Measurements from ENCODE around the gene EML5. TPM values are rescaled to one million over a fixed set of nuclear protein-coding genes. Genes with fewer than 3 reads are reported as not detected.

Gene EML5
- total RNA-seq, 1 donor from 2014 or later: 0.82 TPM

GRCh38 chr14:88746052-88746451, 46.7 kb downstream of the EML5 start:
- DNase-seq: no peak
- Mint-ChIP-seq H3K27ac (no peak overlapping the region), H3K4me1 (no peaks in the 10 kb centered on the region), H3K9me3 (no peaks in the 10 kb centered on the region), H3K36me3 (ENCODE audit: low read depth) (no peaks in the 10 kb centered on the region), H3K27me3 (no peaks in the 10 kb centered on the region), H3K4me3 (no peak overlapping the region)
- intact Hi-C loops (cut with micrococcal nuclease): no loop called here

GRCh38 chr14:88737245-88737644, 55.5 kb downstream of the EML5 start:
- DNase-seq: no peak
- Mint-ChIP-seq H3K27me3 (no peaks in the 10 kb centered on the region), H3K4me1 (no peaks in the 10 kb centered on the region), H3K4me3 (no peak overlapping the region), H3K27ac (no peak overlapping the region), H3K36me3 (ENCODE audit: low read depth) (no peaks in the 10 kb centered on the region), H3K9me3 (no peaks in the 10 kb centered on the region)
- intact Hi-C loops (cut with micrococcal nuclease): no loop called here

- no peak overlapping the region for H3K4me3 Mint-ChIP-seq
- no peak overlapping the region for H3K27ac Mint-ChIP-seq
- intact Hi-C loops (cut with micrococcal nuclease): no loop called here
- H3K27me3 Mint-ChIP-seq: no peaks in the 10 kb centered on the region
- no peaks in the 10 kb centered on the region for H3K36me3 Mint-ChIP-seq (ENCODE audit: low read depth)
- no peaks in the 10 kb centered on the region for H3K4me1 Mint-ChIP-seq
- no peak for DNase-seq
- no peaks in the 10 kb centered on the region for H3K9me3 Mint-ChIP-seq
Observed at GRCh38 chr14:88733121-88733520, 59.6 kb downstream of the EML5 start.

- H3K4me1 Mint-ChIP-seq: no peaks in the 10 kb centered on the region
- H3K4me3 Mint-ChIP-seq: no peak overlapping the region
- H3K9me3 Mint-ChIP-seq: no peaks in the 10 kb centered on the region
- no peaks in the 10 kb centered on the region for H3K36me3 Mint-ChIP-seq (ENCODE audit: low read depth)
- no peak overlapping the region for H3K27ac Mint-ChIP-seq
- no peak for DNase-seq
- intact Hi-C loops (cut with micrococcal nuclease): no loop called here
- H3K27me3 Mint-ChIP-seq: no peaks in the 10 kb centered on the region
Observed at GRCh38 chr14:88729159-88729558, 63.6 kb downstream of the EML5 start.

GRCh38 chr14:88727057-88727456, 65.7 kb downstream of the EML5 start:
- intact Hi-C loops (cut with micrococcal nuclease): no loop called here
- no peaks in the 10 kb centered on the region for H3K4me1 Mint-ChIP-seq
- H3K27ac Mint-ChIP-seq: no peak overlapping the region
- no peaks in the 10 kb centered on the region for H3K27me3 Mint-ChIP-seq
- no peak overlapping the region for H3K4me3 Mint-ChIP-seq
- H3K36me3 Mint-ChIP-seq (ENCODE audit: low read depth): no peaks in the 10 kb centered on the region
- H3K9me3 Mint-ChIP-seq: no peaks in the 10 kb centered on the region
- DNase-seq: no peak

GRCh38 chr14:88710709-88711108, 82.0 kb downstream of the EML5 start:
- no peak overlapping the region for H3K4me3 Mint-ChIP-seq
- intact Hi-C loops (cut with micrococcal nuclease): no loop called here
- DNase-seq: no peak
- H3K36me3 Mint-ChIP-seq (ENCODE audit: low read depth): no peaks in the 10 kb centered on the region
- H3K27me3 Mint-ChIP-seq: no peaks in the 10 kb centered on the region
- H3K9me3 Mint-ChIP-seq: no peaks in the 10 kb centered on the region
- no peak overlapping the region for H3K27ac Mint-ChIP-seq
- no peaks in the 10 kb centered on the region for H3K4me1 Mint-ChIP-seq

GRCh38 chr14:88707088-88707487, 85.7 kb downstream of the EML5 start:
- no peaks in the 10 kb centered on the region for H3K36me3 Mint-ChIP-seq (ENCODE audit: low read depth)

GRCh38 chr14:88706425-88706824, 86.3 kb downstream of the EML5 start:
- no peaks in the 10 kb centered on the region for H3K4me1 Mint-ChIP-seq

More at GRCh38 chr14:88707088-88707487, 85.7 kb downstream of the EML5 start:
- Mint-ChIP-seq H3K4me3 (no peak overlapping the region), H3K27ac (no peak overlapping the region), H3K27me3 (no peaks in the 10 kb centered on the region), H3K4me1 (no peaks in the 10 kb centered on the region), H3K9me3 (no peaks in the 10 kb centered on the region)
- no peak for DNase-seq
- intact Hi-C loops (cut with micrococcal nuclease): no loop called here

GRCh38 chr14:88698651-88699050, 94.1 kb downstream of the EML5 start:
- no peak for DNase-seq
- intact Hi-C loops (cut with micrococcal nuclease): no loop called here
- H3K36me3 Mint-ChIP-seq (ENCODE audit: low read depth): no peaks in the 10 kb centered on the region

More at GRCh38 chr14:88706425-88706824, 86.3 kb downstream of the EML5 start:
- Mint-ChIP-seq H3K27me3 (no peaks in the 10 kb centered on the region), H3K4me3 (no peak overlapping the region), H3K9me3 (no peaks in the 10 kb centered on the region), H3K36me3 (ENCODE audit: low read depth) (no peaks in the 10 kb centered on the region), H3K27ac (no peak overlapping the region)
- intact Hi-C loops (cut with micrococcal nuclease): no loop called here
- DNase-seq: no peak

GRCh38 chr14:88695870-88696269, 96.9 kb downstream of the EML5 start:
- Mint-ChIP-seq H3K36me3 (ENCODE audit: low read depth) (no peaks in the 10 kb centered on the region), H3K27ac (no peak overlapping the region), H3K27me3 (no peaks in the 10 kb centered on the region), H3K4me1 (no peaks in the 10 kb centered on the region), H3K9me3 (no peaks in the 10 kb centered on the region), H3K4me3 (no peak overlapping the region)
- DNase-seq: no peak
- intact Hi-C loops (cut with micrococcal nuclease): no loop called here

More at GRCh38 chr14:88698651-88699050, 94.1 kb downstream of the EML5 start:
- no peak overlapping the region for H3K4me3 Mint-ChIP-seq
- H3K27ac Mint-ChIP-seq: no peak overlapping the region
- no peaks in the 10 kb centered on the region for H3K4me1 Mint-ChIP-seq
- no peaks in the 10 kb centered on the region for H3K9me3 Mint-ChIP-seq
- H3K27me3 Mint-ChIP-seq: no peaks in the 10 kb centered on the region

GRCh38 chr14:88688386-88688785, 104.4 kb downstream of the EML5 start:
- no peaks in the 10 kb centered on the region for H3K27me3 Mint-ChIP-seq
- H3K9me3 Mint-ChIP-seq: no peaks in the 10 kb centered on the region
- H3K4me3 Mint-ChIP-seq: no peak overlapping the region
- H3K36me3 Mint-ChIP-seq (ENCODE audit: low read depth): no peaks in the 10 kb centered on the region
- intact Hi-C loops (cut with micrococcal nuclease): no loop called here
- H3K4me1 Mint-ChIP-seq: no peaks in the 10 kb centered on the region
- no peak overlapping the region for H3K27ac Mint-ChIP-seq
- no peak for DNase-seq

- no peaks in the 10 kb centered on the region for H3K27me3 Mint-ChIP-seq
- no peaks in the 10 kb centered on the region for H3K9me3 Mint-ChIP-seq
- intact Hi-C loops (cut with micrococcal nuclease): no loop called here
- no peaks in the 10 kb centered on the region for H3K36me3 Mint-ChIP-seq (ENCODE audit: low read depth)
- DNase-seq: no peak
- no peak overlapping the region for H3K4me3 Mint-ChIP-seq
- no peak overlapping the region for H3K27ac Mint-ChIP-seq
- no peaks in the 10 kb centered on the region for H3K4me1 Mint-ChIP-seq
Observed at GRCh38 chr14:88683119-88683518, 109.6 kb downstream of the EML5 start.

GRCh38 chr14:88682495-88683114, 110.1 kb downstream of the EML5 start:
- Mint-ChIP-seq H3K36me3 (ENCODE audit: low read depth) (no peaks in the 10 kb centered on the region), H3K27ac (no peak overlapping the region), H3K4me1 (no peaks in the 10 kb centered on the region), H3K27me3 (no peaks in the 10 kb centered on the region), H3K9me3 (no peaks in the 10 kb centered on the region), H3K4me3 (no peak overlapping the region)
- intact Hi-C loops (cut with micrococcal nuclease): no loop called here
- no peak for DNase-seq

GRCh38 chr14:88681755-88682494, 110.8 kb downstream of the EML5 start:
- DNase-seq: no peak
- Mint-ChIP-seq H3K27me3 (no peaks in the 10 kb centered on the region), H3K36me3 (ENCODE audit: low read depth) (no peaks in the 10 kb centered on the region), H3K4me1 (no peaks in the 10 kb centered on the region), H3K9me3 (no peaks in the 10 kb centered on the region), H3K4me3 (no peak overlapping the region), H3K27ac (no peak overlapping the region)
- intact Hi-C loops (cut with micrococcal nuclease): no loop called here
